H1 (cell line): ENCODE results near the gene UBAP1L. TPM values are rescaled to one million over a fixed set of nuclear protein-coding genes. Genes with fewer than 3 reads are reported as not detected.

Experiments used
- CTCF ChIA-PET: fragments of 300-600 bp; sonication (Branson Sonifier 250); formaldehyde crosslinking; loops from one replicate; lab custom pipeline; 2021; ENCODE audit not compliant: partially characterized antibody; lab: Charles Lee
- POLR2A ChIA-PET: fragments of 300-600 bp; sonication (Branson Sonifier 250); formaldehyde crosslinking; loops from one replicate; lab custom pipeline; 2021; ENCODE audit warnings: inconsistent platforms; ENCODE audit not compliant: partially characterized antibody; lab: Charles Lee
- DNase-seq, 2 experiments: peaks; one replicate each; pipeline versions ENCODE4 v3.0.0 to v3.0.0-alpha.2; 2010 to 2022; ENCODE audit warnings: low spot score in 2 of 2, low read depth in 1 of 2, mixed read lengths in 1 of 2
- FAIRE-seq: peaks from 2 replicates; lab custom pipeline; 2011; peaks lifted over from hg19 to GRCh38; lab: Jason Lieb, UNC
- H2AFZ ChIP-seq: 2 replicates; pipeline ENCODE4 v1.8.1; 2012; ENCODE audit warnings: low read length, inconsistent platforms
- H2AK5ac ChIP-seq: 2 replicates; pipeline ENCODE4 v1.6.1; 2013; ENCODE audit warnings: low read depth, low read length
- H2BK120ac ChIP-seq: replicated peaks from 2 replicates; pipeline ENCODE3; 2013; ENCODE audit warnings: low read depth, low read length, inconsistent platforms
- H2BK12ac ChIP-seq: 2 replicates; pipeline ENCODE4 v1.6.1; 2013; ENCODE audit warnings: low read depth, low read length
- H2BK15ac ChIP-seq: 2 replicates; pipeline ENCODE4 v1.6.1; 2013; ENCODE audit warnings: low read length
- H2BK20ac ChIP-seq: 2 replicates; pipeline ENCODE4 v1.6.1; 2013; ENCODE audit warnings: low read length
- H2BK5ac ChIP-seq: 2 replicates; pipeline ENCODE4 v1.6.1; 2013; ENCODE audit warnings: low read depth, low read length
- H3K14ac ChIP-seq: 2 replicates; pipeline ENCODE4 v1.6.1; 2013; ENCODE audit warnings: inconsistent platforms; ENCODE audit not compliant: insufficient read length
- H3K18ac ChIP-seq: 2 replicates; pipeline ENCODE4 v1.6.1; 2013; ENCODE audit warnings: low read length; ENCODE audit errors: extremely low read depth
- H3K23ac ChIP-seq: 2 replicates; pipeline ENCODE4 v1.6.1; 2013; ENCODE audit warnings: inconsistent platforms; ENCODE audit not compliant: insufficient read length
- H3K23me2 ChIP-seq: 2 replicates; pipeline ENCODE4 v1.6.1; 2013; ENCODE audit warnings: low read depth, low read length
- H3K27ac ChIP-seq: 2 replicates; pipeline ENCODE4 v1.6.1; 2011; ENCODE audit warnings: low read depth, low read length, inconsistent platforms
- H3K27me3 ChIP-seq, 4 experiments: replicated peaks in 1 of 4; 1 replicate in 1 of 4; 2 replicates in 3 of 4; pipeline versions ENCODE4 v1.6.1 to v1.8.1; 2011 to 2013; ENCODE audit warnings: low read length in 3 of 4, mild to moderate bottlenecking in 3 of 4, inconsistent platforms in 2 of 4, mixed read lengths in 2 of 4, moderate library complexity in 1 of 4; ENCODE audit not compliant: control insufficient read depth in 3 of 4, insufficient read depth in 3 of 4; ENCODE audit errors: extremely low read depth in 1 of 4
- H3K36me3 ChIP-seq, 4 experiments: 2 replicates each; pipeline versions ENCODE4 v1.6.1 to v1.8.1; 2011 to 2013; ENCODE audit warnings: mild to moderate bottlenecking in 4 of 4, low read length in 3 of 4, moderate library complexity in 2 of 4, control low read depth in 1 of 4, inconsistent platforms in 1 of 4; ENCODE audit not compliant: insufficient read depth in 4 of 4, control insufficient read depth in 2 of 4
- H3K4ac ChIP-seq: replicated peaks from 2 replicates; pipeline ENCODE3; 2013; ENCODE audit warnings: low read length, low read depth, mixed read lengths, inconsistent platforms; ENCODE audit not compliant: insufficient read length
- H3K4me1 ChIP-seq, 4 experiments: replicated peaks in 1 of 4; 1 replicate in 1 of 4; 2 replicates in 3 of 4; pipeline versions ENCODE4 v1.6.1 to v1.8.1; 2011 to 2013; ENCODE audit warnings: low read length in 3 of 4, inconsistent platforms in 2 of 4, mixed read lengths in 1 of 4; ENCODE audit not compliant: insufficient read depth in 4 of 4, control insufficient read depth in 3 of 4
- H3K4me2 ChIP-seq, 2 experiments: 2 replicates each; pipeline versions ENCODE4 v1.6.1 to v1.8.1; 2011 to 2013; ENCODE audit warnings: low read depth in 2 of 2, low read length in 2 of 2, control low read depth in 1 of 2, inconsistent platforms in 1 of 2, mild to moderate bottlenecking in 1 of 2; ENCODE audit not compliant: insufficient read depth in 1 of 2
- H3K4me3 ChIP-seq, 4 experiments: fragments of 200-600, 300-600 bp in 1 of 4; sonication (generic), shearing (Covaris generic), sonication (Bioruptor Twin) in 1 of 4; 2 replicates each; pipeline versions ENCODE4 v1.5.1 to v1.8.1; 2011 to 2016; ENCODE audit warnings: low read length in 4 of 4, low read depth in 3 of 4, control low read depth in 2 of 4, inconsistent platforms in 2 of 4, mild to moderate bottlenecking in 2 of 4, mixed read lengths in 1 of 4, moderate library complexity in 1 of 4; ENCODE audit not compliant: insufficient read depth in 2 of 4; ENCODE audit errors: extremely low read depth in 1 of 4
- H3K56ac ChIP-seq: replicated peaks from 2 replicates; pipeline ENCODE3; 2013; ENCODE audit warnings: low read depth, mild to moderate bottlenecking, mixed read lengths, low read length, inconsistent platforms; ENCODE audit not compliant: insufficient read length
- H3K79me1 ChIP-seq: 2 replicates; pipeline ENCODE4 v1.6.1; 2013; ENCODE audit warnings: low read depth, low read length, control low read depth
- H3K79me2 ChIP-seq, 2 experiments: 2 replicates each; pipeline versions ENCODE4 v1.6.1 to v1.8.1; 2012 to 2013; ENCODE audit warnings: low read length in 2 of 2, mild to moderate bottlenecking in 2 of 2, inconsistent platforms in 1 of 2; ENCODE audit not compliant: insufficient read depth in 2 of 2, control insufficient read depth in 1 of 2
- H3K9ac ChIP-seq, 4 experiments: replicated peaks in 1 of 4; 1 replicate in 1 of 4; 2 replicates in 3 of 4; pipeline versions ENCODE4 v1.6.1 to v1.8.1; 2011 to 2013; ENCODE audit warnings: low read depth in 3 of 4, low read length in 3 of 4, control low read depth in 2 of 4, mild to moderate bottlenecking in 2 of 4, moderate library complexity in 2 of 4, inconsistent platforms in 1 of 4; ENCODE audit errors: extremely low read depth in 1 of 4
- H3K9me3 ChIP-seq, 2 experiments: 2 replicates each; pipeline versions ENCODE4 v1.6.1 to v1.8.1; 2012 to 2013; ENCODE audit warnings: mild to moderate bottlenecking in 2 of 2, moderate library complexity in 2 of 2, control low read depth in 1 of 2, inconsistent platforms in 1 of 2, low read depth in 1 of 2, low read length in 1 of 2, mixed read lengths in 1 of 2; ENCODE audit not compliant: insufficient read depth in 2 of 2
- H4K20me1 ChIP-seq, 2 experiments: replicated peaks in 1 of 2; 2 replicates each; pipeline versions ENCODE3 to v1.8.1; 2011 to 2013; ENCODE audit warnings: inconsistent platforms in 2 of 2, low read length in 2 of 2, mild to moderate bottlenecking in 1 of 2; ENCODE audit not compliant: insufficient read depth in 2 of 2, control insufficient read depth in 1 of 2
- H4K5ac ChIP-seq: 2 replicates; pipeline ENCODE4 v1.6.1; 2013; ENCODE audit warnings: low read length, low read depth, mixed read lengths, inconsistent platforms; ENCODE audit not compliant: insufficient read length
- H4K8ac ChIP-seq: 2 replicates; pipeline ENCODE4 v1.8.0; 2013; ENCODE audit warnings: mild to moderate bottlenecking, moderate library complexity, low read length, inconsistent platforms; ENCODE audit not compliant: insufficient read depth; ENCODE audit errors: extremely low read depth
- H4K91ac ChIP-seq: replicated peaks from 2 replicates; pipeline ENCODE3; 2013; ENCODE audit warnings: low read length, mixed read lengths, inconsistent platforms; ENCODE audit not compliant: insufficient read length
- CREB1 ChIP-seq: IDR thresholded peaks from 2 replicates; pipeline ENCODE4 v1.6.1; 2012; ENCODE audit warnings: inconsistent platforms
- CTBP2 ChIP-seq: IDR thresholded peaks from 2 replicates; pipeline ENCODE4 v1.7.0; 2011; ENCODE audit warnings: borderline replicate concordance, mild to moderate bottlenecking, moderate library complexity, mixed read lengths, low read length; ENCODE audit not compliant: insufficient read depth, insufficient read length
- KDM4A ChIP-seq: IDR thresholded peaks from one replicate; pipeline ENCODE4 v1.7.1; 2012; ENCODE audit warnings: low read depth, mild to moderate bottlenecking, moderate library complexity, low read length, inconsistent platforms; ENCODE audit not compliant: severe bottlenecking
- NANOG ChIP-seq: IDR thresholded peaks from 2 replicates; pipeline ENCODE4 v1.6.1; 2011; ENCODE audit warnings: low read length, low read depth, mild to moderate bottlenecking, inconsistent platforms; ENCODE audit not compliant: insufficient read depth, poor library complexity, severe bottlenecking
- POLR2A ChIP-seq, 2 experiments: IDR thresholded peaks; 1 replicate in 1 of 2; 2 replicates in 1 of 2; pipeline ENCODE4 v1.6.1; 2011; ENCODE audit warnings: low read depth in 2 of 2, low read length in 2 of 2, mild to moderate bottlenecking in 2 of 2; ENCODE audit errors: control extremely low read depth in 1 of 2
- TAF1 ChIP-seq: IDR thresholded peaks from 2 replicates; pipeline ENCODE4 v1.6.1; 2011; ENCODE audit warnings: mild to moderate bottlenecking, low read depth, low read length
- ZNF274 ChIP-seq: IDR thresholded peaks from 2 replicates; pipeline ENCODE4 v1.7.0; 2012; ENCODE audit warnings: low read length, borderline replicate concordance; ENCODE audit errors: extremely low read depth
- WGBS, 2 experiments: shearing (Covaris generic) in 1 of 2; methylation state at CpG; one replicate each; pipeline versions ENCODE4 v1.1.6 to v1.1.7; 2013 to 2015; ENCODE audit warnings: low lambda C conversion rate in 2 of 2, mixed read lengths in 2 of 2, inconsistent platforms in 1 of 2, low coverage in 1 of 2, missing lambda C conversion rate in 1 of 2; ENCODE audit not compliant: insufficient replicate concordance in 2 of 2, insufficient coverage in 1 of 2, insufficient read length in 1 of 2; ENCODE audit errors: extremely low coverage in 1 of 2, missing lambda C conversion rate in 1 of 2; 5-methylcytosine and 5-hydroxymethylcytosine counted together
- polyA plus RNA-seq, 7 experiments: library from polyadenylated mRNA; depleted of rRNA in 3 of 7; stranded (reverse) in 5 of 7; unstranded in 2 of 7; fragments of >200 nt in 5 of 7; fragments of 200-250 nt in 2 of 7; gene quantifications; 1 replicate in 5 of 7; 2 replicates in 1 of 7; 4 replicates in 1 of 7; pipeline versions ENCODE4 v1.2.1 to v1.2.3, GENCODE V29; 2011 to 2013; ENCODE audit warnings: missing spikeins in 2 of 7, mixed read lengths in 2 of 7
- total RNA-seq: library from RNA; stranded (reverse); fragmentation: NEBNext Ultra II Directional; extraction: Animal tissue kit (Norgen Biotek cat#: 25700); gene quantifications from 2 replicates; pipeline ENCODE4 v1.2.1, GENCODE V29; 2021
- TF ChIP-seq, protein P1 (sequence below): IDR thresholded peaks from 2 replicates; pipeline ENCODE4 v1.6.1; 2012; ENCODE audit warnings: inconsistent platforms
- TF ChIP-seq, protein P2 (sequence below), 3 experiments: IDR thresholded peaks; 1 replicate in 2 of 3; 2 replicates in 1 of 3; pipeline versions ENCODE4 v1.5.1 to v1.6.1; 2011; ENCODE audit warnings: low read length in 3 of 3, mild to moderate bottlenecking in 3 of 3, inconsistent platforms in 2 of 3, low read depth in 1 of 3, moderate library complexity in 1 of 3; ENCODE audit not compliant: insufficient read depth in 1 of 3; ENCODE audit errors: control extremely low read depth in 1 of 3

UBAP1L gene
- total and polyA plus RNA-seq, 2 of the 8 experiments (the other 6 are each of a cell fraction or from before 2014, with no cell fraction given): 0.67 to 1.7 TPM

DNA sequence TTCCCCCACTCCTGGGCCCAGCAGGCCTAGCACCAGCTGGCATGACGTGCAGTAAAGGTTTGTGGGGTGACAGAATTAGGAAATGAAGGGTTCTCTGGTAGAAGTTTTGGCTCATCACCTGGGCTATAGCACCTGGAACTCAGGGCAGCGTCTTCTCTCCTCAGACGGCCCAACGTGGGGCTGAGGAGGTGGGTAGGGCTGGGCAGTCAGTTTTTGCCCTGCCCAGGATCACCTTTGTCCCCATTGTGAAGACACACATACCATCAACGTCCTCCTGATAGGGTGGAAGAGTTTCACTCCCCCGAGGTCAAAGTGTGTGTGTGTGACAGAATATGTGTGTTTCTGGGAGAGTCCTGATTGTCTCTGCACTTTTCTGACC lies 26.4 kb downstream of the UBAP1L start:
- no peak overlapping the region for H3K18ac ChIP-seq
- H2BK20ac ChIP-seq: no peak overlapping the region
- no peak overlapping the region for H4K91ac ChIP-seq
- peaks cover 4 to 18% (median 11%) of the 10 kb centered on the region in 4 experiments for H3K4me1 ChIP-seq
- H3K56ac ChIP-seq: no peak overlapping the region
- no peaks in the 10 kb centered on the region for H4K20me1 ChIP-seq
- no peak overlapping the region for H3K14ac ChIP-seq
- no peak overlapping the region; the same call in 1 of the 2 replicates for H2AK5ac ChIP-seq
- no peak overlapping the region for H3K9ac ChIP-seq
- H3K4me2 ChIP-seq: no peak overlapping the region
- no peak overlapping the region for H3K4me3 ChIP-seq
- no peaks in the 10 kb centered on the region for H3K36me3 ChIP-seq
- H3K79me1 ChIP-seq: no peaks in the 10 kb centered on the region
- H3K23ac ChIP-seq: no peak overlapping the region
- H2AFZ ChIP-seq: no peak overlapping the region
- H3K4ac ChIP-seq: no peak overlapping the region
- H2BK15ac ChIP-seq: no peak overlapping the region
- no peak overlapping the region for H3K27ac ChIP-seq
- H3K79me2 ChIP-seq: no peaks in the 10 kb centered on the region
- no peaks in the 10 kb centered on the region for H3K9me3 ChIP-seq
- no peak overlapping the region for H2BK5ac ChIP-seq
- FAIRE-seq (no peak), DNase-seq (no peak)
- ChIA-PET POLR2A (interaction anchor here (0.8 to 14.5 kb wide), 6 partner anchors 11 to 216 kb away, joined by 3 to 93 read pairs (median 4); partner anchors contain the start of genes RASL12 and RNU5B-1), CTCF (interaction anchor here (0.9 to 32.9 kb wide), 6 partner anchors 7 to 34 kb away, joined by 4 to 1213 read pairs (median 26); partner anchors contain the start of genes KBTBD13, RASL12, SLC51B and UBAP1L)
- H4K5ac ChIP-seq: no peak overlapping the region
- H3K27me3 ChIP-seq: no peaks in the 10 kb centered on the region; a peak in 1 of 7 replicates
- H2BK12ac ChIP-seq: no peak overlapping the region
- no peak overlapping the region; the same call in 1 of the 2 replicates for H4K8ac ChIP-seq
- 88% methylated on average over 6 of the region's 6 CpGs; no CpG with 5 or more reads in 1 of the 2 experiments for WGBS, 2 experiments
- no peak overlapping the region for H2BK120ac ChIP-seq
- no peaks in the 10 kb centered on the region for H3K23me2 ChIP-seq
- TF ChIP-seq, protein P1, sequence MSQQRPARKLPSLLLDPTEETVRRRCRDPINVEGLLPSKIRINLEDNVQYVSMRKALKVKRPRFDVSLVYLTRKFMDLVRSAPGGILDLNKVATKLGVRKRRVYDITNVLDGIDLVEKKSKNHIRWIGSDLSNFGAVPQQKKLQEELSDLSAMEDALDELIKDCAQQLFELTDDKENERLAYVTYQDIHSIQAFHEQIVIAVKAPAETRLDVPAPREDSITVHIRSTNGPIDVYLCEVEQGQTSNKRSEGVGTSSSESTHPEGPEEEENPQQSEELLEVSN: no peak
- no peak for TF ChIP-seq TAF1
- TF ChIP-seq CREB1: no peak
- TF ChIP-seq, protein P2, sequence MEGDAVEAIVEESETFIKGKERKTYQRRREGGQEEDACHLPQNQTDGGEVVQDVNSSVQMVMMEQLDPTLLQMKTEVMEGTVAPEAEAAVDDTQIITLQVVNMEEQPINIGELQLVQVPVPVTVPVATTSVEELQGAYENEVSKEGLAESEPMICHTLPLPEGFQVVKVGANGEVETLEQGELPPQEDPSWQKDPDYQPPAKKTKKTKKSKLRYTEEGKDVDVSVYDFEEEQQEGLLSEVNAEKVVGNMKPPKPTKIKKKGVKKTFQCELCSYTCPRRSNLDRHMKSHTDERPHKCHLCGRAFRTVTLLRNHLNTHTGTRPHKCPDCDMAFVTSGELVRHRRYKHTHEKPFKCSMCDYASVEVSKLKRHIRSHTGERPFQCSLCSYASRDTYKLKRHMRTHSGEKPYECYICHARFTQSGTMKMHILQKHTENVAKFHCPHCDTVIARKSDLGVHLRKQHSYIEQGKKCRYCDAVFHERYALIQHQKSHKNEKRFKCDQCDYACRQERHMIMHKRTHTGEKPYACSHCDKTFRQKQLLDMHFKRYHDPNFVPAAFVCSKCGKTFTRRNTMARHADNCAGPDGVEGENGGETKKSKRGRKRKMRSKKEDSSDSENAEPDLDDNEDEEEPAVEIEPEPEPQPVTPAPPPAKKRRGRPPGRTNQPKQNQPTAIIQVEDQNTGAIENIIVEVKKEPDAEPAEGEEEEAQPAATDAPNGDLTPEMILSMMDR (IDR thresholded peaks at IDR 0.05; ENCODE audit: control extremely low read depth in 1 of 3, insufficient read depth in 1 of 3, low read depth in 1 of 3, low read length in 3 of 3): no peak
- TF ChIP-seq CTBP2: no peak
- TF ChIP-seq POLR2A (IDR thresholded peaks at IDR 0.05; ENCODE audit: control extremely low read depth in 1 of 2, low read depth in 2 of 2, low read length in 2 of 2): no peak
- TF ChIP-seq NANOG: no peak
- no peak for TF ChIP-seq KDM4A
- no peak for TF ChIP-seq ZNF274
